Tibial artery (tissue), 4 donors: ENCODE results near the gene TFAP2E.

Source experiments
- DNase-seq, 2 donors: peaks; one replicate each; pipeline ENCODE4 v3.0.0-alpha.2; 2019
- H3K27ac ChIP-seq, 2 donors: fragments of 200-600 bp; sonication (generic) in 1 of 2; 1 replicate in 1 of 2; 2 replicates in 1 of 2; pipeline ENCODE4 v1.5.1; 2018 to 2019; ENCODE audit warnings: mild to moderate bottlenecking in 1 of 2
- H3K27me3 ChIP-seq, 2 donors: fragments of 200-600 bp; sonication (generic) in 1 of 2; one replicate each; pipeline versions ENCODE4 v1.5.1 to v1.6.0; 2016 to 2019
- H3K36me3 ChIP-seq, 3 donors: fragments of 200-600 bp; sonication (generic) in 2 of 3; one replicate each; pipeline ENCODE4 v1.5.1; 2016 to 2019; ENCODE audit warnings: mild to moderate bottlenecking in 2 of 3
- H3K4me1 ChIP-seq, 4 donors: fragments of 200-600 bp; sonication (generic) in 2 of 4; 1 replicate in 3 of 4; 2 replicates in 1 of 4; pipeline ENCODE4 v1.5.1; 2016 to 2019
- H3K4me3 ChIP-seq, 2 donors: fragments of 200-600 bp; sonication (generic) in 1 of 2; 1 replicate in 1 of 2; 2 replicates in 1 of 2; pipeline ENCODE4 v1.5.1; 2018 to 2019; ENCODE audit warnings: mild to moderate bottlenecking in 2 of 2
- H3K9me3 ChIP-seq, 3 donors: fragments of 200-600 bp; sonication (generic) in 1 of 3; one replicate each; pipeline ENCODE4 v1.5.1; 2016 to 2019
- CTCF ChIP-seq, 2 experiments: fragments of 200-600 bp in 1 of 2; fragments of 450-650 bp in 1 of 2; IDR thresholded peaks; one replicate each; pipeline ENCODE4 v1.5.1; 2017 to 2019; ENCODE audit warnings: antibody characterized with exemption in 2 of 2, mild to moderate bottlenecking in 1 of 2, moderate library complexity in 1 of 2
- intact Hi-C: fragments of 100-400 bp; cut with DNase I; formaldehyde crosslinking; loops from one replicate; pipeline ENCODE4 v1.15.0; 2023; ENCODE audit warnings: low total_unique reads

Gene TFAP2E

GRCh38 chr1:35629051-35629450, 55.9 kb downstream of the TFAP2E start:
- Histone ChIP-seq H3K27ac (no peak overlapping the region), H3K9me3 (no peaks in the 10 kb centered on the region), H3K36me3 (peaks cover 54 to 73% (median 63%) of the 10 kb centered on the region in 3 donors), H3K27me3 (no peaks in the 10 kb centered on the region), H3K4me1 (no peaks in the 10 kb centered on the region), H3K4me3 (no peak overlapping the region)
- no peak for TF ChIP-seq CTCF (IDR thresholded peaks at IDR 0.05)
- DNase-seq: no peak
- intact Hi-C loops: no loop called here

GRCh38 chr1:35631396-35631795, 58.3 kb downstream of the TFAP2E start:
- H3K36me3 ChIP-seq: peaks cover 60 to 70% (median 70%) of the 10 kb centered on the region in 3 donors
- intact Hi-C loops: no loop called here

GRCh38 chr1:35633547-35633946, 60.4 kb downstream of the TFAP2E start:
- Histone ChIP-seq H3K4me1 (peaks cover 0 to 25% (median 18%) of the 10 kb centered on the region in 4 donors), H3K36me3 (peaks cover 60 to 70% (median 67%) of the 10 kb centered on the region in 3 donors), H3K27me3 (no peaks in the 10 kb centered on the region), H3K9me3 (no peaks in the 10 kb centered on the region), H3K4me3 (no peak overlapping the region), H3K27ac (no peak overlapping the region)
- no peak for TF ChIP-seq CTCF (IDR thresholded peaks at IDR 0.05)
- no peak for DNase-seq
- intact Hi-C loops: no loop called here

More at GRCh38 chr1:35631396-35631795, 58.3 kb downstream of the TFAP2E start:
- no peak for TF ChIP-seq CTCF (IDR thresholded peaks at IDR 0.05)
- H3K9me3 ChIP-seq: no peaks in the 10 kb centered on the region
- H3K4me3 ChIP-seq: no peak overlapping the region
- no peak overlapping the region for H3K27ac ChIP-seq
- H3K4me1 ChIP-seq: peaks cover 0 to 4% (median 2%) of the 10 kb centered on the region in 4 donors
- no peaks in the 10 kb centered on the region for H3K27me3 ChIP-seq
- no peak for DNase-seq

GRCh38 chr1:35637401-35637809, 64.3 kb downstream of the TFAP2E start:
- TF ChIP-seq CTCF (IDR thresholded peaks at IDR 0.05): no peak
- peaks cover 0 to 49% (median 33%) of the 10 kb centered on the region in 4 donors for H3K4me1 ChIP-seq
- intact Hi-C loops: loop anchor here (5.0 kb wide), 1 partner anchor 80 kb away; the partner anchor contains the start of genes KIAA0319L and NCDN
- no peak for DNase-seq
- peaks cover 24 to 32% (median 32%) of the 10 kb centered on the region in 3 donors for H3K36me3 ChIP-seq
- H3K9me3 ChIP-seq: no peaks in the 10 kb centered on the region
- peak overlapping the region; percentile 23 to 34 for H3K4me3 ChIP-seq
- peak overlapping the region; percentile 55 to 62 for H3K27ac ChIP-seq
- no peaks in the 10 kb centered on the region for H3K27me3 ChIP-seq

GRCh38 chr1:35640380-35641232, 67.5 kb downstream of the TFAP2E start:
- H3K9me3 ChIP-seq: no peaks in the 10 kb centered on the region
- H3K27ac ChIP-seq: peak overlapping the region; percentile 90 to 93
- H3K36me3 ChIP-seq: peaks cover 0 to under 1% (median 0%) of the 10 kb centered on the region in 3 donors
- H3K4me1 ChIP-seq: peaks cover 0 to 50% (median 35%) of the 10 kb centered on the region in 4 donors
- intact Hi-C loops: loop anchor here (5.0 kb wide), 1 partner anchor 77 kb away; the partner anchor contains the start of gene C1orf216
- TF ChIP-seq CTCF (IDR thresholded peaks at IDR 0.05): no peak
- no peak for DNase-seq
- H3K27me3 ChIP-seq: no peaks in the 10 kb centered on the region
- H3K4me3 ChIP-seq: peak overlapping the region; percentile 89 to 92
